IMR-90 (cell line): ENCODE measurements around the gene IL24. TPM values are rescaled to one million over a fixed set of nuclear protein-coding genes. Genes with fewer than 3 reads are reported as not detected.

Experiments
- ATAC-seq: fragments of 200-7000 bp; cut with Tn5 transposase; 2 replicates; pipeline ENCODE4 v1.9.1; 2020; ENCODE audit warnings: low read depth, mild to moderate bottlenecking, moderate library complexity
- BruUV-seq: library from RNA; stranded (reverse); fragments of 400-500 nt; replicated peaks from 2 replicates; lab custom pipeline; 2021; lab: Mats Ljungman, UMichigan
- CTCF ChIA-PET: fragments of 300-600 bp; formaldehyde crosslinking; extraction: SDS; loops from one replicate; lab custom pipeline; 2021; ENCODE audit warnings: antibody characterized with exemption; lab: Yijun Ruan, JAX
- POLR2A ChIA-PET: fragments of 300-600 bp; sonication (Branson Sonifier 250); formaldehyde crosslinking; loops from one replicate; lab custom pipeline; 2022; ENCODE audit warnings: antibody characterized with exemption; ENCODE audit not compliant: unreplicated experiment; lab: Charles Lee
- DNase-seq: peaks from one replicate; pipeline ENCODE4 v3.0.0; 2013
- H2AFZ ChIP-seq: replicated peaks from 2 replicates; pipeline ENCODE3; 2013; ENCODE audit warnings: low read length, mild to moderate bottlenecking; ENCODE audit not compliant: poor library complexity
- H2AK5ac ChIP-seq: 2 replicates; pipeline ENCODE4 v1.6.1; 2013; ENCODE audit warnings: low read depth, low read length, inconsistent platforms
- H2AK9ac ChIP-seq: replicated peaks from 2 replicates; pipeline ENCODE3; 2013; ENCODE audit warnings: mild to moderate bottlenecking, low read depth, low read length, moderate library complexity; ENCODE audit not compliant: poor library complexity
- H2BK120ac ChIP-seq: 2 replicates; pipeline ENCODE4 v1.6.1; 2013; ENCODE audit warnings: low read depth, low read length, inconsistent platforms
- H2BK15ac ChIP-seq: 3 replicates; pipeline ENCODE4 v1.6.1; 2013; ENCODE audit warnings: low read depth, low read length, inconsistent platforms
- H2BK20ac ChIP-seq: 2 replicates; pipeline ENCODE4 v1.6.1; 2013; ENCODE audit warnings: low read depth, mild to moderate bottlenecking, inconsistent platforms, low read length, moderate library complexity
- H2BK5ac ChIP-seq: 2 replicates; pipeline ENCODE4 v1.6.1; 2013; ENCODE audit warnings: mild to moderate bottlenecking, low read depth, low read length, inconsistent platforms; ENCODE audit not compliant: poor library complexity, severe bottlenecking
- H3K14ac ChIP-seq: replicated peaks from 2 replicates; pipeline ENCODE4 v1.6.1; 2013; ENCODE audit warnings: low read depth, low read length, inconsistent platforms
- H3K18ac ChIP-seq: 2 replicates; pipeline ENCODE4 v1.6.1; 2013; ENCODE audit warnings: low read depth, low read length, control low read depth
- H3K23ac ChIP-seq: 2 replicates; pipeline ENCODE4 v1.6.1; 2013; ENCODE audit warnings: low read depth, low read length, inconsistent platforms
- H3K27ac ChIP-seq: 2 replicates; pipeline ENCODE4 v1.5.1; 2013; ENCODE audit warnings: mild to moderate bottlenecking, control low read depth, low read length; ENCODE audit not compliant: insufficient read depth
- H3K27me3 ChIP-seq: 2 replicates; pipeline ENCODE4 v1.6.1; 2013; ENCODE audit warnings: low read length; ENCODE audit not compliant: control insufficient read depth, insufficient read depth
- H3K36me3 ChIP-seq: 2 replicates; pipeline ENCODE4 v1.6.1; 2013; ENCODE audit warnings: low read length, mixed read lengths; ENCODE audit not compliant: control insufficient read depth, insufficient read depth
- H3K4ac ChIP-seq: 2 replicates; pipeline ENCODE4 v1.6.1; 2013; ENCODE audit warnings: low read depth, low read length, inconsistent platforms
- H3K4me1 ChIP-seq: 2 replicates; pipeline ENCODE4 v1.6.1; 2013; ENCODE audit warnings: low read length, mixed read lengths; ENCODE audit not compliant: control insufficient read depth, insufficient read depth
- H3K4me2 ChIP-seq: 2 replicates; pipeline ENCODE4 v1.6.1; 2013; ENCODE audit warnings: low read depth, mild to moderate bottlenecking, control low read depth, low read length, moderate library complexity
- H3K4me3 ChIP-seq: 2 replicates; pipeline ENCODE4 v1.5.1; 2013; ENCODE audit warnings: low read depth, mild to moderate bottlenecking, control low read depth, low read length, moderate library complexity; ENCODE audit not compliant: insufficient read depth
- H3K56ac ChIP-seq: 2 replicates; pipeline ENCODE4 v1.6.1; 2013; ENCODE audit warnings: low read length, inconsistent platforms; ENCODE audit not compliant: insufficient read depth; ENCODE audit errors: extremely low read depth
- H3K79me1 ChIP-seq, 2 experiments: 2 replicates each; pipeline ENCODE4 v1.6.1; 2013; ENCODE audit warnings: low read length in 2 of 2, inconsistent platforms in 1 of 2, low read depth in 1 of 2
- H3K9ac ChIP-seq: 2 replicates; pipeline ENCODE4 v1.6.1; 2013; ENCODE audit warnings: low read depth, low read length, control low read depth
- H3K9me1 ChIP-seq: 2 replicates; pipeline ENCODE4 v1.6.1; 2013; ENCODE audit warnings: low read length, inconsistent platforms; ENCODE audit not compliant: insufficient read depth
- H3K9me3 ChIP-seq: 2 replicates; pipeline ENCODE4 v1.6.1; 2013; ENCODE audit warnings: low read length; ENCODE audit not compliant: control insufficient read depth, insufficient read depth
- H4K20me1 ChIP-seq: 2 replicates; pipeline ENCODE4 v1.6.1; 2013; ENCODE audit warnings: low read length, inconsistent platforms; ENCODE audit not compliant: insufficient read depth
- H4K5ac ChIP-seq: 2 replicates; pipeline ENCODE4 v1.6.1; 2013; ENCODE audit warnings: mild to moderate bottlenecking, low read depth, low read length, control low read depth
- H4K8ac ChIP-seq, 2 experiments: 2 replicates each; pipeline ENCODE4 v1.6.1; 2013; ENCODE audit warnings: low read depth in 2 of 2, low read length in 2 of 2, control low read depth in 1 of 2, inconsistent platforms in 1 of 2
- H4K91ac ChIP-seq: 2 replicates; pipeline ENCODE4 v1.6.1; 2013; ENCODE audit warnings: low read depth, low read length, inconsistent platforms; ENCODE audit not compliant: insufficient read depth
- CHD1 ChIP-seq: IDR thresholded peaks from 2 replicates; pipeline ENCODE4 v1.6.1; 2012; ENCODE audit warnings: low read depth, low read length, improper control_type of control experiment
- RCOR1 ChIP-seq: IDR thresholded peaks from 2 replicates; pipeline ENCODE4 v1.6.1; 2012; ENCODE audit warnings: mild to moderate bottlenecking, low read length, improper control_type of control experiment; ENCODE audit not compliant: insufficient replicate concordance
- WGBS, 2 experiments: methylation state at CpG; one replicate each; pipeline versions ENCODE4 v1.1.5 to v1.1.7; 2013; ENCODE audit warnings: missing lambda C conversion rate in 2 of 2; ENCODE audit not compliant: insufficient read length in 1 of 2; ENCODE audit errors: extremely low coverage in 2 of 2; 5-methylcytosine and 5-hydroxymethylcytosine counted together
- dilution Hi-C: fragments of 300-500 bp; cut with HindIII; formaldehyde crosslinking; loops from one replicate; pipeline ENCODE4 v1.14.3; 2018; ENCODE audit warnings: low sequenced_read_pairs; ENCODE audit not compliant: unreplicated experiment
- in situ Hi-C: fragments of 300-500 bp; cut with MboI; formaldehyde crosslinking; loops from 3 replicates; pipeline ENCODE4 v1.14.3; 2019; ENCODE audit warnings: low sequenced_read_pairs, inconsistent platforms, mixed read lengths
- intact Hi-C: fragments of 100-400 bp; cut with micrococcal nuclease; formaldehyde crosslinking; loops from 2 replicates; pipeline ENCODE4 v1.10.0; 2022
- polyA plus RNA-seq, 3 experiments: library from polyadenylated mRNA; depleted of rRNA; stranded (reverse); fragments of >200 nt; gene quantifications; 2 replicates each; pipeline ENCODE4 v1.2.3, GENCODE V29; 2012; ENCODE audit warnings: low replicate concordance in 1 of 3
- total RNA-seq: library from RNA; depleted of rRNA; stranded (reverse); fragments of >200 nt; gene quantifications from 2 replicates; pipeline ENCODE4 v1.2.3, GENCODE V29; 2012
- TF ChIP-seq, protein P1 (sequence below): fragments of 150-350 bp; IDR thresholded peaks from 2 replicates; pipeline ENCODE4 v1.6.1; 2017; ENCODE audit warnings: mild to moderate bottlenecking, antibody characterized with exemption, low read length, low read depth

IL24 gene
- total and polyA plus RNA-seq, 2 of the 4 experiments (the other 2 are of a cell fraction), result 0.12 to 0.18 TPM

DNA sequence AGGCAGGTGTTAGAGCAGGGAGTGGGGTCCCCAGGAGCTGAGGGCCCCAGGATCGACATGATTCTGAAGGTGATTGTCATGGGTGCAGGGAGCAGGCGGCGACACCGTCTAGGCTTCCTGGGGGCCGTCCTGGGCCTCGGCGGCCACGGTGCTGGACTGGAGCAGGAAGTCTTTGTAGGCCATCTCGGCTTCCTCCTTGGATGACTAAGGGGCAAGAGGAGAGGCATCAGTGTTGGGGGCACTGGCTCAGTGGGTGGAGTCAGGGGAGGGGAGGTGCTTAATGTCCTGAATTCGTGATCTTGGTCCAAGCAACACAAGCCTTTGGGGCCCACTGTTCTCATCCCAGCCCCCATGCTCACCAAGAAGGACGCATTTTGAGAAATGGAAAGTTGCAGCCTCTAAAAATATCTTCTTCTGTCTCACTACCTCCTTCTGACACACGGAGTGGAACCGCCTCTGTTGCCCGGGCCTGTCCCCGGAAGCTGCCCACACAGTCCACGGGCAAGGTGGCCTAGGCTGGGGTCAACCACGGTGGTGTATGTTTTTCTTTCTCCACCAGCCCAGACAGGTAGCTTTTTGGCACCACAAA lies 33.1 kb downstream of the IL24 start:
- H3K14ac ChIP-seq, result no peak overlapping the region
- H3K56ac ChIP-seq, result no peak overlapping the region
- in situ Hi-C loops (no loop called here), intact Hi-C loops (no loop called here), dilution Hi-C loops (no loop called here)
- peaks cover 4% of the 10 kb centered on the region; the same call in 1 of the 2 replicates for H3K27me3 ChIP-seq
- CTCF ChIA-PET, result no interaction called here
- no TSS peak for BruUV-seq
- H2BK20ac ChIP-seq, result no peak overlapping the region
- H4K8ac ChIP-seq, result no peak overlapping the region
- H3K27ac ChIP-seq, result no peak overlapping the region
- no peak overlapping the region for H2AK9ac ChIP-seq
- POLR2A ChIA-PET, result no interaction called here
- H4K91ac ChIP-seq, result no peak overlapping the region
- no peak overlapping the region for H3K4me2 ChIP-seq
- no peaks in the 10 kb centered on the region; the same call in 1 of the 2 replicates for H3K9me1 ChIP-seq
- no peaks in the 10 kb centered on the region for H4K20me1 ChIP-seq
- H3K4ac ChIP-seq, result no peak overlapping the region
- no peak overlapping the region for H3K23ac ChIP-seq
- no peaks in the 10 kb centered on the region; the same call in 1 of the 2 replicates for H3K4me1 ChIP-seq
- H2AK5ac ChIP-seq, result no peak overlapping the region
- H2BK5ac ChIP-seq, result no peak overlapping the region
- 40% methylated on average over 1 of the region's 17 CpGs; no CpG with 5 or more reads in 1 of the 2 experiments for WGBS, 2 experiments
- no peak overlapping the region for H3K9ac ChIP-seq
- no peak for DNase-seq
- no peak overlapping the region for H2BK120ac ChIP-seq
- no peak for ATAC-seq
- no peaks in the 10 kb centered on the region for H3K9me3 ChIP-seq
- H3K36me3 ChIP-seq, result no peaks in the 10 kb centered on the region
- TF ChIP-seq CHD1, result no peak
- no peak for TF ChIP-seq RCOR1
- TF ChIP-seq, protein P1, sequence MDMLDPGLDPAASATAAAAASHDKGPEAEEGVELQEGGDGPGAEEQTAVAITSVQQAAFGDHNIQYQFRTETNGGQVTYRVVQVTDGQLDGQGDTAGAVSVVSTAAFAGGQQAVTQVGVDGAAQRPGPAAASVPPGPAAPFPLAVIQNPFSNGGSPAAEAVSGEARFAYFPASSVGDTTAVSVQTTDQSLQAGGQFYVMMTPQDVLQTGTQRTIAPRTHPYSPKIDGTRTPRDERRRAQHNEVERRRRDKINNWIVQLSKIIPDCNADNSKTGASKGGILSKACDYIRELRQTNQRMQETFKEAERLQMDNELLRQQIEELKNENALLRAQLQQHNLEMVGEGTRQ, result no peak
- no peaks in the 10 kb centered on the region for H3K79me1 ChIP-seq
- H2BK15ac ChIP-seq, result no peak overlapping the region
- H3K4me3 ChIP-seq, result no peak overlapping the region
- H2AFZ ChIP-seq, result no peak overlapping the region
- H4K5ac ChIP-seq, result no peak overlapping the region
- no peak overlapping the region for H3K18ac ChIP-seq
